ENCODE data around the gene REG4.

REG4 gene

GRCh38 chr1:119744598-119744942, 66.7 kb downstream of the REG4 start:
- no peak for TF ChIP-seq GABPA (IDR thresholded peaks at IDR 0.05; ENCODE audit: low read depth)
- TF ChIP-seq, protein P1, sequence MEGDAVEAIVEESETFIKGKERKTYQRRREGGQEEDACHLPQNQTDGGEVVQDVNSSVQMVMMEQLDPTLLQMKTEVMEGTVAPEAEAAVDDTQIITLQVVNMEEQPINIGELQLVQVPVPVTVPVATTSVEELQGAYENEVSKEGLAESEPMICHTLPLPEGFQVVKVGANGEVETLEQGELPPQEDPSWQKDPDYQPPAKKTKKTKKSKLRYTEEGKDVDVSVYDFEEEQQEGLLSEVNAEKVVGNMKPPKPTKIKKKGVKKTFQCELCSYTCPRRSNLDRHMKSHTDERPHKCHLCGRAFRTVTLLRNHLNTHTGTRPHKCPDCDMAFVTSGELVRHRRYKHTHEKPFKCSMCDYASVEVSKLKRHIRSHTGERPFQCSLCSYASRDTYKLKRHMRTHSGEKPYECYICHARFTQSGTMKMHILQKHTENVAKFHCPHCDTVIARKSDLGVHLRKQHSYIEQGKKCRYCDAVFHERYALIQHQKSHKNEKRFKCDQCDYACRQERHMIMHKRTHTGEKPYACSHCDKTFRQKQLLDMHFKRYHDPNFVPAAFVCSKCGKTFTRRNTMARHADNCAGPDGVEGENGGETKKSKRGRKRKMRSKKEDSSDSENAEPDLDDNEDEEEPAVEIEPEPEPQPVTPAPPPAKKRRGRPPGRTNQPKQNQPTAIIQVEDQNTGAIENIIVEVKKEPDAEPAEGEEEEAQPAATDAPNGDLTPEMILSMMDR (IDR thresholded peaks at IDR 0.05; ENCODE audit: insufficient read depth, low read length), result no peak
- TF ChIP-seq, protein P2, sequence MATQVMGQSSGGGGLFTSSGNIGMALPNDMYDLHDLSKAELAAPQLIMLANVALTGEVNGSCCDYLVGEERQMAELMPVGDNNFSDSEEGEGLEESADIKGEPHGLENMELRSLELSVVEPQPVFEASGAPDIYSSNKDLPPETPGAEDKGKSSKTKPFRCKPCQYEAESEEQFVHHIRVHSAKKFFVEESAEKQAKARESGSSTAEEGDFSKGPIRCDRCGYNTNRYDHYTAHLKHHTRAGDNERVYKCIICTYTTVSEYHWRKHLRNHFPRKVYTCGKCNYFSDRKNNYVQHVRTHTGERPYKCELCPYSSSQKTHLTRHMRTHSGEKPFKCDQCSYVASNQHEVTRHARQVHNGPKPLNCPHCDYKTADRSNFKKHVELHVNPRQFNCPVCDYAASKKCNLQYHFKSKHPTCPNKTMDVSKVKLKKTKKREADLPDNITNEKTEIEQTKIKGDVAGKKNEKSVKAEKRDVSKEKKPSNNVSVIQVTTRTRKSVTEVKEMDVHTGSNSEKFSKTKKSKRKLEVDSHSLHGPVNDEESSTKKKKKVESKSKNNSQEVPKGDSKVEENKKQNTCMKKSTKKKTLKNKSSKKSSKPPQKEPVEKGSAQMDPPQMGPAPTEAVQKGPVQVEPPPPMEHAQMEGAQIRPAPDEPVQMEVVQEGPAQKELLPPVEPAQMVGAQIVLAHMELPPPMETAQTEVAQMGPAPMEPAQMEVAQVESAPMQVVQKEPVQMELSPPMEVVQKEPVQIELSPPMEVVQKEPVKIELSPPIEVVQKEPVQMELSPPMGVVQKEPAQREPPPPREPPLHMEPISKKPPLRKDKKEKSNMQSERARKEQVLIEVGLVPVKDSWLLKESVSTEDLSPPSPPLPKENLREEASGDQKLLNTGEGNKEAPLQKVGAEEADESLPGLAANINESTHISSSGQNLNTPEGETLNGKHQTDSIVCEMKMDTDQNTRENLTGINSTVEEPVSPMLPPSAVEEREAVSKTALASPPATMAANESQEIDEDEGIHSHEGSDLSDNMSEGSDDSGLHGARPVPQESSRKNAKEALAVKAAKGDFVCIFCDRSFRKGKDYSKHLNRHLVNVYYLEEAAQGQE (IDR thresholded peaks at IDR 0.05; ENCODE audit: insufficient replicate concordance, low read depth), result no peak
- TF ChIP-seq POLR2AphosphoS5 (IDR thresholded peaks at IDR 0.05; ENCODE audit: low read depth), result no peak
- no peak for TF ChIP-seq SPI1 (IDR thresholded peaks at IDR 0.05; ENCODE audit: borderline replicate concordance, low read depth)
- Histone ChIP-seq H3K27ac (replicated peaks) (no peak overlapping the region), H3K27me3 (ENCODE audit: insufficient read depth, poor library complexity, severe bottlenecking) (no peaks in the 10 kb centered on the region), H3K4me3 (replicated peaks; ENCODE audit: insufficient read depth, low read length) (no peak overlapping the region)
- DNase-seq (ENCODE audit: low read depth in 1 of 2, low spot score in 1 of 2), result no peak

Measured in HL-60 (cell line).